Endometrium (tissue), 2 donors: Measurements from ENCODE around the gene CHD6.

Source experiments
- FAIRE-seq: peaks from 2 replicates; lab custom pipeline; 2012; peaks lifted over from hg19 to GRCh38; lab: Jason Lieb, UNC
- donor health status: control.
- donor health status: control.

CHD6 gene

DNA sequence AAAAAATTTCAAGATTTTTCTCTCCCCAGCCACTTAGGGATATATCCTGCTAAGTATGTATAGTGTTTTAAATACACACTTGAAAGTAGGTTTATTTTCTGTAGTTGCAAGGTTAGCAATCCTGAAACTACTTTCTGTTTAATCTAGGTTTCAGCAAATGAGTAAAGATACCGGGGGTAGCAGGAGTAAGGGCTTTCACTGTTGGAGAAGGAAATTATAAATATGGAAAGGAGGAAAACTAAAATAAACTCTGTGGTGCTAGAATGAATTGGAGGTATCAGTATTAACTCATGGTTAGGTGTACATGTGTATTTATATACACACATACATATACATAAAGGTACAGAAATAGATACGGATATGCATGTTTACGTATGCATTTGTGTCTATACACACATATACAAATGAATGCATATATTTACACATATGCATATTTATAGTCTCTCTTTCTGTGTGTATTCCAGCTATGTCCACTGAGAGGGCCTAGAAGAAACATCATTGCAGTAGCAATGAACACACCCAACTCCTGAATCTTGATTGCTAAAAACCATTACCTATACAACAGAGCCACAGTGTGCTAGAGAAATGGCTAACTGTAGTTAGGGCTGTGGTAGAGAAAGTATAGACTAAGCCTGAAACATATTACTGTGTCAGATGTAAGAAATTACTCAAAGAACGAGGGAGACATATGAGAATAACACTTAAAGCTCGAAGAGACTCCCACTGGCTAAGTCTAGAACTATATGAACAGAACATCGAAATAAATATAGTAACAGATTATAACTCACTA lies 155.6 kb downstream of the CHD6 start:
- no peak for FAIRE-seq

DNA sequence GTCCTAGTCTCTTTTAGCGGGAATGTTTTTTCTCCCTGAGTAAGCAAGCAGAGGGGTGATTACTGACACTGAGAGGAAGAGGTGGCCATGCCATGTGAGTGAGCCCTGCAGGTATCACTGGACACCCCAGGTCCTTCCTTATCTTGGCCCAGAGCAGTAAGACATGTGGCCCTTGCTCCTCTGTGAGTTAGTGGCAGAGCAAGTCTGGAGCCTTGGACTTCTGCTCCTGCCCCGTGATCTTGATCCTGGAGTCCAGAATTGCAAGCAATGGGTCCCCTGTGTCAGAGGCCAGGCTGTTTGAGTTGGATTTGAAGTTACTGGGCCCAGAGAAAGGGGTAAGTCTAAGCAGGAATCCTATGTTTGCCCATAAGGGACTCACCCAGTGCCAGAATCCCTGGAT lies 159.4 kb downstream of the CHD6 start:
- no peak for FAIRE-seq

DNA sequence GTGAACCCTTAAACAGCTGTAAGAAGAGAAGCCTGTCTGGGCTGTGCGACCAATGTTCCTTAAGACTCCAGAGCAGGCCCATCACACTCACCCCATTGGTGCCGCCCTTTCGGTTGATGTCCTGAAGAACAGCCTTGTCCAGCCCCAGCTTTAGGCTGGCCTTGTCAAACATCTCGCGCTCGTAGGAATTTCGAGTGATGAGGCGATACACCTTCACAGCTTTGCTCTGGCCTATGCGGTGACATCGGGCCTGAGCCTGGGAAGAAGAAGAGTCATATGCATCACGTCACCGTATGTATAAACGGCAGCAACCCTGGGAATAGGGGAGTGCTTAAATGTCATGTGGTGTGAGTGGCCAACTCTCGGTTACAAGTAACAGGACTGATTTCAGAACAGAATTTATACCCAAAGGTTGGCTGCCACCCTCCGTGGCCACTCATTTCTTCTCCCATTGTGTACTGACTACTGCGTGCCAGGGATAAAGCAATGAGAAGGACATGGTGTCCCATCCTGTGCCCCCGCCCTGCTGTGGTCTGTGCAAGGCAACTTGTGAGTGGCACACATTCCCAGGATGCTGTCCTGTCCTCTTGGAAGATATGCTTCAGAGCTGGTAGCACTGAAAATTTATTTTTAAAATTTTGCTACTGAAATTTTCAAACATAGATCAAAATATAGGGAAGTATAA lies 160.9 kb downstream of the CHD6 start:
- no peak for FAIRE-seq

DNA sequence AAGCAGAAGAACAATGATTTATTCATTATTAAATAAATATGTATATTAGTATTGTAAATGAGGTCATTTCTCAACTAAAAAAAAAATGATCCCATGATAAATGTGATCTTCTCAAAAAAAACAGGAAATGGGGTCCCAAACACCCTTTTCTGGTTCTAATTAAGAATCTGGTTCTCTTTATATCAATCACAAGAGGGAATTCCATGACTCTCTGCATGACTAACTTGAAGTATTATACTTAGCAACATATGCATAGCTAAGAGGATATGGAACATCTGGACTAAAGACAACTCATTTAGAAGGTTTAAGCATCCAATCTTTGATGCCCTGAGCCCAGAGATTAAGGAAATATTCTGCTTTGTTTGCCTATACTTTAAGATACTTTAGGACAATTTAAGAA lies 161.8 kb downstream of the CHD6 start:
- no peak for FAIRE-seq

DNA sequence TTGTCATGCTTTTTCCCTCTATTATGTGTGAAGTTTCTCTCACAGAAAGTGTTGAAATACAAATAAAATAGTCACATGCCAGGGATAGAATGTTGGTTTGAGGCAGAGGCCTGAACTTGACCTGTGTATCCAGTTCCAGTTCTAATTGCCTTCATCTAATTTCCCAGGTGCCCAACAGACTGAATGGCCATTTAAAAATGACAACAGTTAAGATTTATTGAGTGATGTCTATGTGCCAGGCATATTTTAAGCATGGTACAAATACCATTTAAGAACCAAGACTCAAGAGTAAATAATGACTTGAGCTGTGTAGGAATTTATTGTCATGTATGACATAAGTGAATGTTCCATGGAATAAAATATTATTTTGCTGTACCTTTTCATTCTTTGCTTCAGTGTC lies 163.9 kb downstream of the CHD6 start:
- FAIRE-seq: no peak

DNA sequence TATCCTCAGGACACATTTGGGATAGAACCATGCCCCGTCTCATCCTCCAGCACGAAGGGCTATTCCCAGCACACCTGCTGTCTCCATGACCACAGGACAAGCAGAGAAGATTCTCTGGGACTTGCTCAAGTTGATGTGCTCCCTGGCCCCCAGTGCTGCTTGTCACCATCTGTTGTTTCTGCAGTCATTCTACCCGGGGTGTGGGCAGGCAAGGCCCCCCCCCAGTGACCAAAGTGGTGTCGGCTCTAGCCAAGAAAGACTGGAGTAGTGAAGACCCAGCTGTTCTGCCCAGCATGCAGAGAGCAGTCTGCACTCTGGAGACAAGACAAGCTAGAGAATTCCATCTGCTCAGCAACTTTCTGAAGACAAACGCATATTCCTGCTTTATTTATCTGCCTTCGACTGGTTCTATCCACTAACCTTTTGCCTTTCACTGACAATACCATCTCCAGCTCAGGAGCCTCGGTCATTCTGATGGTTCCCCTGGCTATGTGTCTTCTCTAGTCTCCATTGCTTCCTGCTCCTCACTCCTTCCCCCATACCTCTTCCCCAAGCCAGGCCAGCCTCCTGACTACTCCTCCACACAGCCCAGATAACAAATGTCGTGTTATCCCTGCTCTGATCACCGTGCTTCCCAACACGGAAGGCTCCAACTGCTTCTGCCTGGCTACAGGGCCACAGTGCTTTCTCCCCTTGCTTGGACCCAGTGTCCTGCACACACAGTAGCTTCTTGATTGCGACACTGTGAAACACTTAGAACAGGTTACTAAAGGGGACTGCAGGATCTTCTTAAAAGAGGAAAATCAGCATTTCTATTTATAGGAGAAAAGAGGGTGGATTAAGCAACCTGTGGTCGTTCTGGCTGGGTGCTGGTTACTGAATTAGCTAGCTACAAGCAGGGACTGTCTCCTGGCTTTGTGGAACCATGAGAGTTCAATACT lies 164.9 kb downstream of the CHD6 start:
- FAIRE-seq: no peak

DNA sequence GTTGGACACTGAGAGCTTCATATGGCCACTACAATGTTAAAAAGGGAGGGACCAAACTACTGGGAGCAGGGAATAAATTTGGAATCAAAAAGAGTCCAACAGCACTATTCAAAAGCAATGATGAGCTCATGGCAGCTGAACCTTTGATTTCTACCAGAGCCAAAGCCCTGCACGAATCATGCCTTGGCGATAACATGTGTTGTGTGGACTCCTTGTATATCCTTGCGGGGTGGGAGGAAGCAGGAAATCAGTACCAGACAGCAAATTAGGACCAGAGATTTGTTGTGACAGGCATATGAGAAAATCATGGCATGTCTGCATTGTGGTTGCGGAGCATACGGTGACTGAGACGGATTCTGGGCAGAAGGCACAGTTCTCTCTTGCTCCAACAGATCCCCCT lies 166.0 kb downstream of the CHD6 start:
- no peak for FAIRE-seq

DNA sequence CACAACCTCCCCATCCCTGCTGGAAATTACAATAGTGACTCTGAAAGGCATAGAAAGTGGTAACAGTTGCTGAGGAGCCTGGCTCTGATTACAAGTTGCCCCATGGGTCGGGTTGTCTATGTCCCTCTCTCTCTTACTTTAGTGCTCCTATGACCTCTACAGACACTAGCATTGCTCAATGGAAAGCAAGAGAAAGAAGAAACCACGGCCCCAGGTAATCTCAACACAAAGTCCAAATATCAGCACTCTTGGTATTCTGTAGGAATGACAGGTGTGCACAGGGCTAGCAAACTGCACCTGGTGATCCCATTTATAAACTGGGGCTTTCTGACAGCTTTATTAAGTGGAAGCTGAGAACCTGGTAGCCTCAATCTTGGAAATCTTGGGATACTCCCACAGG lies 171.2 kb downstream of the CHD6 start:
- no peak for FAIRE-seq

DNA sequence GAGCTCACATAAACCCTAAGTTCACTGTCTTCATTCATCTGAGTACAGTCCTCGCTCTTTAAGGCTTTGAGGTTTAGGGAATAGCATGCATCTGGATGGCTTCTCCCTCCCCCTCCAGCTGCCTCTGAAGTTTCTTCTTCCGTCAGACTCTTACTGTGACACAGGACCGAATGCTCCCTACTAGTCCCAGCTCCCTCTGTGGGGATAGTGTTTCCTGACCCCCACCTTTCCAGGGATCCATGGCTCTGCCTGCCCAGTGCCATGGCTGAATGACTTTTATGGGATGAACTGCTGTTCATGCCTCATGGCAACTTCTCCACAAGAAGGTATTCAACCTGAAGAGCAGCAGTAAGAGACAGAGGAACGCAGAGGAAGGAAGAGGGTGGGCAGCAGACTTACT lies 171.7 kb downstream of the CHD6 start:
- FAIRE-seq: no peak

DNA sequence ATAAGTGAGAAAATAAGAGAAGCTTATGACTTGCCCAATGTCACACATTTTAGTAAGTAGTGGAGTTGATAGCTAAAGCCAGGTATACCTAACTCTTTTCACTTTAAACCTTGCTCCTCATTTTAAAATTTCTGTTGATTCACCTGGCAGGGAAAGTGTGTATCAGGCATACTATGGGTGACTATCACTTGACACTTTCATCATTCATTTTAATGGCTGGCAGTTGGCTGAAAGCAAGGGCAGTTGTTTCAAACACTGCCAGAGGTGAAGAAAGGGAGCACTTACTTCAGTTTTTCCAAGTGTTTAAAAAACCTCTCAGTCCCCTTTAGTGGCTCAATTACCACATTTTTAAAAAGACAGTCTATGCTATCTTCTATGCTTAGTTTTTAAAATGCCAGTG lies 173.4 kb downstream of the CHD6 start:
- no peak for FAIRE-seq

DNA sequence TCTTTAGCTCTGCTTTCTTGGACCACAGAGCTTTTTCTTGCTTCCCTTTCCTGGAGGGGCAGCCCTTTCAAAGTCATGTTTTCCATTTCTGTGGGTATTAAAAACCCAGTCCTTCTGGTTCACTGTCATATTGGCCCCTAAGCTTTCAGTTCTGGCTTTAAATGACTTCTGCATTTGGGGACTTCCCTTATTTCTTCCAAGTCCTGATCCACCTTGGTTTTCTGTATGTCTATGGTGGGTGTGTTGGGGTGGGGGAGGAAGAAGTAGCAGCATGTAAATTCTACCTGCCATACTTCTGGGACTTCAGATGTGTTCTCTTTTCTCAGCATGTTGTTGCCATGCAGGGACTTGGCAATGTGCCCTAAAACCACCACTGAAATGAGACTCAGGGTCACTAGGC lies 174.5 kb downstream of the CHD6 start:
- FAIRE-seq: no peak

DNA sequence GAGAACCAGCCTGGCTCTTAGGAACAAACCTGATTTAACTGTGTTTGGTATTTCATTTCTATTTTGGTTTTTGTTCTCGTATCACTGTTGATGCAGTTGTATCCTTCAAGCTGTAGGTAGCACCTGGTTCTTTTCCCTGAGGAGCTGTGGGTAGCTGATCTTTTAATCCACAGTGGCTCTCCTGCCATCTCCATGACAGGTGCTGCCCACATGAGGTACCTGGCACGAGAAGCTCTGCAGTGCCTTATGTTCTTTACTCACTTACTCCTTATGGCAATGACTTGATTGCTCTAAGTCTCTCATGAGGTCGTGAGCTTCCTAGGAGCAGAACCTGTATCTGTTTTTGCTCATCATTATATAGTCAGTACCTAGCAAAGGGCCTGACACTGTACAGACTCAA lies 177.3 kb downstream of the CHD6 start:
- FAIRE-seq: no peak

DNA sequence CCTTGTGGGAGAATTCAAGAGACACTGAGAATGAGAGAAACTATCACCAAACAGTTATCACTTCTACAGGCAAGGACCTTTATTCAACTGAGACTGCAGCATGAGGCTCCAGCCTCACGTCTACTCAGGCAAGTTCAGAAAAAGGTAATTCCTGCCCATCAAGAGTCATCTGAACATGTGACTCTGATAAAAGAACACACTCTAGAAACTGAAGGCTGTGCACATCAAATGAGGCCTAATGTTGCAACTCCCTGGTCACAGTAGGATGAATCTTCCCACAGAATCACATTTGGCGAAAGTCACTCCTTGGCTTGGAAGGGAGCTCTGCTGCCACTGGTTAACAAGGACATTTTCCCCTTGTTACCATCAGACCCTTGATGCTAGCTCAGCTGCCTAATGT lies 180.3 kb downstream of the CHD6 start:
- FAIRE-seq: no peak

DNA sequence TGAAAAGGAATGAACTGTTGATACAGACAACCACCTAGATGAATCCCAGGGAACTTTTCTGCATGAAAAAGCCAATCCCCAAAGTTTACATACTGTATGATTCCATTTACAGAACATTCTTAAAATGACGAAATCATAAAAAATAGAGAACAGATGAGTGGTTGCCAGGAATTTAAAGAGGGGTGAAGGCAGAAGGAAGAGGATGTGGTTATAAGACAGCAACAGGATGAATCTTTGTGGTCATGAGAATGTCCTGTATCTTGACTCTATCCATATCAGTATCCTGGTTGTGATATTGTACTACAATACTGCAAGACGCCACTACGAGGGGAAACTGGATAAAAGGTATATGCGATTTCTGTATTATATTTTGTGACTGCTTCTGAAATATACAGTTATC lies 181.5 kb downstream of the CHD6 start:
- FAIRE-seq: no peak

DNA sequence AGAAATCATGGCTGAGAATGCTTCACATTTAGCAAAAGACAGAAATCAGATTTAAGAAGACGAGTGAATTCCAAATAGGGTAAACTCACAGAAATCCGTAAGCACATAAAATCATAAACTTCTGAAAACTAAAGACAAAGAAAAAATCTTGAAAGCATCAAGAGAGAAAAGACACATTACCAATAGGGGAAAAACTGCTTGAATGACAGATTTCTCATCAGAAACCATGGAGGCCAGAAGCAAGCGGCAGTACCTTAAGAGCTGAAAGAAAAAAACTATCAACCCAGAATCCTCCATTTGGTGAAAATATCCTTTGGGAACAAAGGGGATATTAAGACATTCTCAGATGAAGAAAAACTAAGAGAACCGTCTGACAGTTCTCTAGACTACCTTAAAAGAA lies 185.0 kb downstream of the CHD6 start:
- FAIRE-seq: no peak

DNA sequence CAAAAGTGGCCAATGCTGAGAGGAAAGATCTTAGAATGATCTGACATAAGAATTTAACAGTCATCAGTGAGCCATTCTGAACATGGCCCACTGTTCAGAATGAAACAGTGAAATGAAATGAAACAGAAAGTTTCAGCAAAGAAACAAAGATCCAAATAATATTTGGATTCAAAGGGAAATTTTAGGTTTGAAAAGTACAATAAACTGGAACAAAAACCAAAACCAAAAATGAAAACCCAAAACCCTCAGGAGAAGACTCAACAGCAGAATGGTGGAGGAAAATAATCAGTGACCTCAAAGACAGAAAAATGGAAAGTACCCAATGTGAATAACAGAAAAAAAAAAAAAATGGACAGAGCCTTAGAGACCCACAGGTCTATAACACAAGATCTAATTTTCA lies 185.4 kb downstream of the CHD6 start:
- no peak for FAIRE-seq

DNA sequence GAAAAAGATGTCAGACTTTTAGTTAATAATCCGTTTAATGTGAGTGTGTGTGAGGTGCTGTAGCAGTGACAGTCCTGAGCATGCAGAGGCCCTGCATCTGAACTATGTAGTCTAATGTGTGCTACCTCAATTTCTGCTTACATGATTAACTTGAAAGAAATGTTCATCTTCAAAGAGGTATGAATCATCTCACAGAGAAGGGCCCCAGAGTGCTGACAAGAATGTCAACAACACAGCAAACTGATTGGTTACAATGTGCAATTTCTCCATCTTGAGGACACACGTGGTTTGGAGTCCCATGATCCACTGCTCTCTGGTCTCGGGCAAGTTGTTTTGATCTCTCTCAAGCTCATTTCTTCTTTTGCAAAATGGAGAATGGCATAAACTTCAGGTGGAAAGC lies 189.9 kb downstream of the CHD6 start:
- FAIRE-seq: no peak

DNA sequence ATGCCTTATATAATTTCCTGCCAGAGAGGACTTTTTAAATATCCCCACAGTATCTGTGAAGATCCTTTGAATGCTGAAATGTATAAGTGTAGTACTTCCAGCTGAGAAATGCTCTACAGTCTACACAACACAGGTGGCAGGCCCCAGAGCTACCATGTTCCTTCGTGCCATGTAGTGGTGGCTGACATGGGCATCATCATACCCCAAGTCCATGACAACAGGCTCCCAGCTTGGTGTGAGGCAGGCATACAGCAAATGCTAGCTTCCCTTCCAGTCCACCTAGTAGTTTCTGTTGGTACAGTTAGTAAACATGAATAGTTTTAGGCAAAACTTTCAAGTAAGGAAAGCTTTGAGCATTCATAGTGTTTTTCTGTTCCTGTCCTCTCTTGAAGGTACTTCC lies 190.3 kb downstream of the CHD6 start:
- FAIRE-seq: no peak

DNA sequence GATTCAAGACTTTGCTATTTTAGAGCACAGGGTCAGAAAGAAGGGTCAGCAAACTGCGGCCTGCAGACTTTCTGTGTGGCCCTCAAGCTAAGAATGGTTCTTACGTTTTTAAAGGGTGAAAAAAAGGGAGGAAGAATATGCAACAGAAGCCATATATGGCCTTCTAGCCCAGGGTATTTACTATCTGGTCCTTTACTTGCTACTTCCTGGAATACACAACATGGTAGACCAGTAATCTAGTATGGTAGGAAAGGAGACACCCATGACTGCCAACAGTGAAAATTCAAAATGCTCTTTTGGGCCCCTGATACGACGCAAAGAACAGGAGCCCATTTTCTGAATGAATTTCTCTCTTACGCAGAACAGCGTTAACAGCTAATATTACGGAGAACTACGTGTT lies 191.2 kb downstream of the CHD6 start:
- FAIRE-seq: no peak

DNA sequence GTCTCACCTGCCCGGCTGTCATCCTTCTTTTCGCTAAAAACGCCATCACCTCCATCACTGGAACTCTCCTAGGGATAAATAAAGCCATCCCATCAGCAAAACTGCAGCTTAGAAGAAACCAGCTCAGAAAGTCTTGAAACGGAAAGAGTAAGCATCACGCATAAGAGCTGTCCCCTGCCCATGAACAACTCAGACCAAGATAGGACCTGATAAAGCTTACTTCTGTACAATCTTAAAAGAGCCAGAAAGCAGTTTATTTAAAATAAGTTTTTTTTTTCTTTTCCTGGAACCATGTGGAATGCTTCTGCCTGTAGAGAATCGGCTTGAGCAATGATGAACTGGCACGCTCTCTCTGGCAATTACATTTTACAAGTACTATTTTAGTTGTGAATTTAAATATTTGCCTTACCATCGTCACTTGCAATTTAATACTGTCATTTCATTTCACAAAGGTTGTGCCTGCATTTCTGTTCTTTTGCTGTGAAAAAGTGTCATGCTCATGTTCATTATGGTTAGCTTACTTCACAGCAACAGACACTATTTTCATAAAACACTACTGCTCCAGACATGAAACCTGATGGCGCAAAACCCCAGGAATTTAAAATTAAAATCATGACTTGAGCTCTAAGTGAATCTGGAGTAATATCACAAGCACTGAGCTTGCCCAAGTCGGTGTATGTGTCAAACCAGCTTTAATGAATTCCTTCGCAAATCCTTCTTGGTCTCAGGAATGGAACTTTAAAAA lies 191.9 kb downstream of the CHD6 start:
- no peak for FAIRE-seq

DNA sequence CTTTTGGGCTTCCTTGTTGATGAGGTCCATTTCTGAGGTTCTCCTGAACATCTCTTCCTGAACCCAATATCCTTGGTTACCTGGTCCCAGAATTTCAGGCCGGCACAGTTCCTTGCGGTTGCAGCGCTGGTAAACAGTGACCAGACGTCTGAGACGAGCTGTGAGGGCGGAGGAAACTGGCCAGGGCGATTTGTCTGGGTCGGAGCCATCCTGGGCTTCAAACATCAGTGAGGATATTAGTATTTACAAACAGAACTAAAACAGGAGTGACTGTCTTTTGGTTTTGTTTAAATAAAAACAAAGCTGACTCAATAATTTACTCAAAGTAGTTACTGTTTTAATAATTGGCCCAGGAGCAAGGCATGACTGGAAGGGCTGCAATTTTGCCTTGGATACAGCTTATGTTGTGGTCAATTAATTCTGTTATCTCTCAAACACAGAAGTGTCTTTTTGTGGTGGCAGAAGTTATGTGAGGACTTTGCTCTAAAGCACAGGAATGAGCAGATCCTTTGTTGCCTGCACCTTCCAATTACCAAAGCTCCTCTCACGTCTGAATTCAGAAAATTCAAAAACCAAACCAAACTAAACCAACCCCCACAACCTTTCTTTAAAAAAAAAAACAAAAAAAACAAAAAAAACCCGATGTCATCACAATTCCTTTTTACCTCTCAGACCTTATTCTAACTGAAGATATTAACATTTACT lies 192.8 kb downstream of the CHD6 start:
- no peak for FAIRE-seq

DNA sequence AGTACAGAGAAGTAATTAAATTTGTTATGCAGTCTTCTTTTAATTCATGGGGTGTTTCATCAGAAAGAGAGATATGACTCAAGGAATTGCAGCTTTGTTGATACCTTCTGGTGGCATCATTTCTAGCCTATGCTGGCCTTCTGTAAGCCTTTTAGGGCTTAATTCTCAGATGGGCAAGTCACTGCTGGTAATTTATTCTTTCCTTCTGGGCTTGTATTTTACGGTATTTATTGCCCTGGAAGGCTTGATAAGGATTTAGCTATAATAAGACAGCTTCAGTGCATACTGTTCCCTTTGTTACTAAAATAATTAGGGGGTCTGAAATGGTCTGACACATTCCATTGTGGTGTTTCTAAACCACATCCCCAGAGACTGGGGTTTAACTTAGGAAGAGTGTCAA lies 193.6 kb downstream of the CHD6 start:
- no peak for FAIRE-seq
